Natural killer cell (primary cell): Measurements from ENCODE around the gene FBXO30. TPM values are rescaled to one million over a fixed set of nuclear protein-coding genes. Genes with fewer than 3 reads are reported as not detected.

ENCODE experiments used
- ATAC-seq, 3 donors: fragments of 150-1000 bp in 2 of 3; fragments of 200-7000 bp in 1 of 3; cut with Tn5 transposase; 1 replicate in 1 of 3; 2 replicates in 2 of 3; pipeline ENCODE4 v1.10.0; 2021; ENCODE audit warnings: mild to moderate bottlenecking in 2 of 3, moderate library complexity in 2 of 3
- DNase-seq, 2 donors: peaks; one replicate each; pipeline versions ENCODE4 v3.0.0 to v3.0.0-alpha.2; 2013 to 2021; ENCODE audit warnings: mixed read lengths in 1 of 2
- H3K27ac ChIP-seq: one replicate; pipeline ENCODE4 v1.5.1; 2013; ENCODE audit warnings: mild to moderate bottlenecking, low read length
- H3K27me3 ChIP-seq: one replicate; pipeline ENCODE4 v1.6.1; 2013; ENCODE audit warnings: low read length; ENCODE audit not compliant: control insufficient read depth, insufficient read depth
- H3K36me3 ChIP-seq: one replicate; pipeline ENCODE4 v1.6.1; 2013; ENCODE audit warnings: low read length; ENCODE audit not compliant: control insufficient read depth, insufficient read depth
- H3K4me1 ChIP-seq: one replicate; pipeline ENCODE4 v1.6.1; 2013; ENCODE audit warnings: low read length; ENCODE audit not compliant: control insufficient read depth, insufficient read depth
- H3K4me3 ChIP-seq: one replicate; pipeline ENCODE4 v1.5.1; 2013; ENCODE audit warnings: low read length
- H3K9me3 ChIP-seq: one replicate; pipeline ENCODE4 v1.6.1; 2013; ENCODE audit warnings: low read length; ENCODE audit not compliant: control insufficient read depth, insufficient read depth
- H3K27ac Mint-ChIP-seq, 2 donors: one replicate each; pipeline ENCODE4 v1.8.0; 2022; ENCODE audit warnings: mild to moderate bottlenecking in 2 of 2, mixed read lengths in 2 of 2, moderate library complexity in 1 of 2
- H3K27me3 Mint-ChIP-seq, 2 donors: one replicate each; pipeline ENCODE4 v1.8.0; 2022; ENCODE audit warnings: low read depth in 2 of 2, mixed read lengths in 2 of 2
- H3K36me3 Mint-ChIP-seq: one replicate; pipeline ENCODE4 v1.8.0; 2022; ENCODE audit warnings: mixed read lengths
- H3K4me1 Mint-ChIP-seq, 2 donors: one replicate each; pipeline ENCODE4 v1.8.0; 2022; ENCODE audit warnings: mixed read lengths in 2 of 2
- H3K4me3 Mint-ChIP-seq: one replicate; pipeline ENCODE4 v1.8.0; 2022; ENCODE audit warnings: mild to moderate bottlenecking, moderate library complexity, mixed read lengths
- H3K9me3 Mint-ChIP-seq, 2 donors: one replicate each; pipeline ENCODE4 v1.8.0; 2022; ENCODE audit warnings: mixed read lengths in 2 of 2
- WGBS: methylation state at CpG from one replicate; pipeline ENCODE4 v1.1.7; 2013; ENCODE audit warnings: missing lambda C conversion rate; ENCODE audit not compliant: insufficient coverage; 5-methylcytosine and 5-hydroxymethylcytosine counted together
- intact Hi-C: fragments of 100-400 bp; cut with micrococcal nuclease; formaldehyde crosslinking; loops from one replicate; pipeline ENCODE4 v1.14.2; 2022
- total RNA-seq, 4 donors: library from RNA; stranded (reverse); fragments of 120-200 nt in 1 of 4; gene quantifications; one replicate each; pipeline versions ENCODE4 v1.2.3 to v1.2.4, GENCODE V29; 2013 to 2022
- TF ChIP-seq, protein P1 (sequence below): fragments of 200-600 bp; IDR thresholded peaks from one replicate; pipeline ENCODE4 v1.8.0; 2022; ENCODE audit warnings: antibody characterized with exemption

The FBXO30 gene
- total RNA-seq, 3 donors from 2014 or later (not counting 1 experiment from before 2014, with no cell fraction given) = 3.4 to 6.4 (median 5.9) TPM

DNA sequence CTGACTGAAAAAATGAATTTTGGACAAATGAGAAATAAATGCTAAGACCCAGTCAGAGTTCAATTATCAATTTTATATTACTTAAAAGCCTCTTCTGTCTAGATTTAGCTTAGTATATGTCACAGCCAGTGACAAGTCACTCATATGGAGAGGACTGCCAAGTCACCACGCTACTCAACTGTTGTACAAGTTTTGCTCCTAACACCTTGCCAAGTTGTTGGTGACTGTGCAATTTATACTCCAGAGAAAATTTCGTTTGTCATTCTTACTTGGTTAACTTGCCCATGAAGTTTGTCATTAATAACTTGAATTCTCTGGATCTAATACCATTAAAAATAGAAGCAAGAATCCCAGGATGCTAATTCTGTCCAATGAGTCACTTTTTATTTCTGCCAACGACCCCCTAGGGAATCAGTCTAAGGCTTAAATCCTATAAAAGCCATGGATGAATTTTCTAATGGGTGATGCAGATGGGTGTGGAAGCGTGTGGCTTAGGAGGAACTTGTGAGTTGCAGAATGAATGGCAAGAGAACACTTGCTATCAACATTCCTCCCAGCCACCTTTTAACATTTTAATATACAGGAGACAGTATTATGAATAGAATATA lies 30.4 kb upstream of the FBXO30 start:
- DNase-seq (no peak), ATAC-seq (peak in 1 of 3 donors; percentile 11)
- Histone ChIP-seq H3K27ac (no peak overlapping the region), H3K4me3 (no peak overlapping the region), H3K4me1 (no peaks in the 10 kb centered on the region), H3K9me3 (no peaks in the 10 kb centered on the region), H3K27me3 (no peaks in the 10 kb centered on the region), H3K36me3 (no peaks in the 10 kb centered on the region)
- no peaks in the 10 kb centered on the region for H3K27me3 Mint-ChIP-seq
- H3K27ac Mint-ChIP-seq = no peak overlapping the region
- intact Hi-C loops = no loop called here
- no peaks in the 10 kb centered on the region for H3K36me3 Mint-ChIP-seq
- no peaks in the 10 kb centered on the region for H3K9me3 Mint-ChIP-seq
- peaks cover 7% of the 10 kb centered on the region in 2 donors for H3K4me1 Mint-ChIP-seq
- 84% methylated on average over 3 of the region's 4 CpGs for WGBS
- no peak overlapping the region for H3K4me3 Mint-ChIP-seq
- TF ChIP-seq, protein P1, sequence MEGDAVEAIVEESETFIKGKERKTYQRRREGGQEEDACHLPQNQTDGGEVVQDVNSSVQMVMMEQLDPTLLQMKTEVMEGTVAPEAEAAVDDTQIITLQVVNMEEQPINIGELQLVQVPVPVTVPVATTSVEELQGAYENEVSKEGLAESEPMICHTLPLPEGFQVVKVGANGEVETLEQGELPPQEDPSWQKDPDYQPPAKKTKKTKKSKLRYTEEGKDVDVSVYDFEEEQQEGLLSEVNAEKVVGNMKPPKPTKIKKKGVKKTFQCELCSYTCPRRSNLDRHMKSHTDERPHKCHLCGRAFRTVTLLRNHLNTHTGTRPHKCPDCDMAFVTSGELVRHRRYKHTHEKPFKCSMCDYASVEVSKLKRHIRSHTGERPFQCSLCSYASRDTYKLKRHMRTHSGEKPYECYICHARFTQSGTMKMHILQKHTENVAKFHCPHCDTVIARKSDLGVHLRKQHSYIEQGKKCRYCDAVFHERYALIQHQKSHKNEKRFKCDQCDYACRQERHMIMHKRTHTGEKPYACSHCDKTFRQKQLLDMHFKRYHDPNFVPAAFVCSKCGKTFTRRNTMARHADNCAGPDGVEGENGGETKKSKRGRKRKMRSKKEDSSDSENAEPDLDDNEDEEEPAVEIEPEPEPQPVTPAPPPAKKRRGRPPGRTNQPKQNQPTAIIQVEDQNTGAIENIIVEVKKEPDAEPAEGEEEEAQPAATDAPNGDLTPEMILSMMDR = no peak

DNA sequence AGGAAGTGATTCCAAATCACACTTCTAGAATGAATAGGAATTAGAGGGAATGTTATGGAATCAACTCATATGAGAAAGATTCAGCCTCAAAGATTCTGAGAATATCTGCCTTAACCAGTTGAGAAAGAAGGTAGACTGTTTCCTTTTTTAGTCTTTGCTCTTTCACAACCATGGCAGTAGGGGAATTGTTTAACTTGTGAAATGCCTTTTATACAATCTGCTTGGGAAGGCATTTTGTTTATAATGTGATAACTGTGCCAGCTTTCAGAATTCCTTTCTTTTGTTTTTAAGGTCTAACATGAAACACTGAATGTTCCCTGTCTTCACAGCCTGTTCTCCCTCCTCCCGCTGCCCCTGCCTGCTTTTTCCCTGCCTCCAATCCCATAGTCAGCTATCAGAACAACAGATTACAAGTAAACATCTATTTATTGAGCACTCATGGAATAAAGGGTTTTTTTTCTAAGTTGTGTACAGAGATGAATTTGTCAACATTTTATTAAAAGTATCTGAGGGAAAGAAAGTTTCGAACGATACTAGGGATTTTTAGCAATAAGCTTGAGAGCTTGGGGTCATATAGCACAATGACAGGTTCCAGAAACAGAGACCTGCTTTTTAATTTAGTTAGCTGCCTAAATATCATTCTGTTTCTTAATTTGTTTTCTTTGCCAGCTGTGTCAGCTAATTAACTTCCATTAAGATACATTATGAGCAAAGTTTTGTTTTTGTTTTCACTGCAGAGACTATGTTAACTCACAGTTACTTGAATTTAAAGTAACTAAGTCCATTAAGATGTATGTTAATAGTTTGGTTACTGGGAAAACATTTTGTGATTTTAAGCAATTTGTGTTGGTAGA lies 28.3 kb upstream of the FBXO30 start:
- no peaks in the 10 kb centered on the region for H3K4me1 ChIP-seq
- 94% methylated on average over 3 of the region's 3 CpGs for WGBS
- intact Hi-C loops = no loop called here

DNA sequence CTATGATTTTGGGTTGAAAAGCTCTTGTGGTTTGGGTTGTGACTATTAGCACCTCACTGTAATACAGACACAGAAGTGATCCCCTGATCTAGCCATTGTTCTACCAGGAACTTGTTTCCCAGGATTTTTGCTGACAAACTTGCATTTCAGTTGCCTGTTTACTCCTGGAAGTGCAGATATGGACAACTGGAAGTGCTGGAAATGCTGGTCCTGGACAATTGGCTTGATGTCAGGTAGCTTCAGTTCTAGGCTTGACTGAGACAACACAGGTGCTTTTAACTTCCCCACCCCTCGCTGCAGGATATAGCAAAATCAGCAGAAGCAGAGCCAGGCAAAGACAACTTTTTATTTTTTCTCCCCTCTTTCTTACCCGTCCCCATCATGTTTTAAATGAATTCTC lies 27.1 kb upstream of the FBXO30 start:
- Histone ChIP-seq H3K9me3 (no peaks in the 10 kb centered on the region), H3K36me3 (no peaks in the 10 kb centered on the region), H3K4me3 (no peak overlapping the region), H3K27ac (no peak overlapping the region), H3K4me1 (no peaks in the 10 kb centered on the region), H3K27me3 (no peaks in the 10 kb centered on the region)
- Mint-ChIP-seq H3K4me3 (no peak overlapping the region), H3K9me3 (no peaks in the 10 kb centered on the region), H3K27me3 (no peaks in the 10 kb centered on the region), H3K27ac (no peak overlapping the region), H3K4me1 (peaks cover 7% of the 10 kb centered on the region in 2 donors), H3K36me3 (no peaks in the 10 kb centered on the region)
- no peak for ATAC-seq
- intact Hi-C loops = no loop called here
- TF ChIP-seq, protein P1 = no peak
- DNase-seq = no peak
- 96% methylated on average over 2 of the region's 2 CpGs for WGBS

More for the DNA sequence above, 28.3 kb upstream of the FBXO30 start:
- Histone ChIP-seq H3K27ac (no peak overlapping the region), H3K27me3 (no peaks in the 10 kb centered on the region), H3K9me3 (no peaks in the 10 kb centered on the region), H3K4me3 (no peak overlapping the region), H3K36me3 (no peaks in the 10 kb centered on the region)
- no peak overlapping the region for H3K4me3 Mint-ChIP-seq
- TF ChIP-seq, protein P1 = no peak
- no peaks in the 10 kb centered on the region for H3K9me3 Mint-ChIP-seq
- no peak for ATAC-seq
- no peak overlapping the region for H3K27ac Mint-ChIP-seq
- DNase-seq = no peak
- peaks cover 7% of the 10 kb centered on the region in 2 donors for H3K4me1 Mint-ChIP-seq
- no peaks in the 10 kb centered on the region for H3K36me3 Mint-ChIP-seq
- no peaks in the 10 kb centered on the region for H3K27me3 Mint-ChIP-seq
